GM04503 (cell line): ENCODE data around the gene UFC1.
A peak's percentile ranks its signal among the peaks of the same experiment; 100 is the strongest.

Source experiments
- DNase-seq: peaks from one replicate; pipeline ENCODE4 v3.0.0-alpha.2; 2012; ENCODE audit warnings: low read depth

Gene UFC1

GRCh38 chr1:161137881-161138280 is 15.9 kb upstream of the UFC1 start:
- DNase-seq: no peak

GRCh38 chr1:161138431-161138830 is 15.3 kb upstream of the UFC1 start:
- DNase-seq: no peak

- no peak for DNase-seq
These were observed 14.0 kb upstream of the UFC1 start for GRCh38 chr1:161139766-161140165.

GRCh38 chr1:161140755-161141400 is 12.9 kb upstream of the UFC1 start:
- DNase-seq: no peak

GRCh38 chr1:161145832-161146231 is 7.9 kb upstream of the UFC1 start:
- DNase-seq: no peak

- no peak for DNase-seq
These were observed 602 bp upstream of the UFC1 start for GRCh38 chr1:161153176-161153575.

- DNase-seq: no peak
These were observed 4.1 kb downstream of the UFC1 start for GRCh38 chr1:161157867-161158266.

- DNase-seq: no peak
These were observed 4.7 kb downstream of the UFC1 start for GRCh38 chr1:161158316-161159010.

- DNase-seq: peak; percentile 34
These were observed 5.5 kb downstream of the UFC1 start, which contains the start of gene USP21 for GRCh38 chr1:161159087-161159912. TSS of gene USP21 (plus strand) at chr1:161159500. CDS start at chr1:161160641, 1,141 bp downstream.

- DNase-seq: no peak
These were observed 6.1 kb downstream of the UFC1 start for GRCh38 chr1:161159913-161160243.

- DNase-seq: no peak
These were observed 6.9 kb downstream of the UFC1 start for GRCh38 chr1:161160671-161161145.

- DNase-seq: no peak
These were observed 7.9 kb downstream of the UFC1 start for GRCh38 chr1:161161652-161162051.

GRCh38 chr1:161162052-161162451 is 8.3 kb downstream of the UFC1 start:
- no peak for DNase-seq

- no peak for DNase-seq
These were observed 9.0 kb downstream of the UFC1 start for GRCh38 chr1:161162806-161163205.

GRCh38 chr1:161163793-161164192 is 10.0 kb downstream of the UFC1 start:
- DNase-seq: no peak

- DNase-seq: no peak
These were observed 11.3 kb downstream of the UFC1 start for GRCh38 chr1:161164901-161165610.

GRCh38 chr1:161165742-161166668 is 12.2 kb downstream of the UFC1 start, which contains the start of gene PPOX:
TSS of gene PPOX (plus strand) at chr1:161166426. CDS start at chr1:161166848, 422 bp downstream.
- peak; percentile 94 for DNase-seq

- DNase-seq: no peak
These were observed 13.1 kb downstream of the UFC1 start for GRCh38 chr1:161166669-161167548.

- DNase-seq: no peak
These were observed 15.1 kb downstream of the UFC1 start for GRCh38 chr1:161168906-161169305.

GRCh38 chr1:161171191-161171590 is 17.4 kb downstream of the UFC1 start:
- no peak for DNase-seq
